GM12878 (cell line): ENCODE data around the gene PLCB4. TPM values are rescaled to one million over a fixed set of nuclear protein-coding genes. Genes with fewer than 3 reads are reported as not detected.

Source experiments
- ATAC-seq: fragments of 200-7000 bp; cut with Tn5 transposase; 3 replicates; pipeline ENCODE4 v1.9.1; 2020; ENCODE audit warnings: mild to moderate bottlenecking, moderate library complexity
- BruUV-seq: library from RNA; stranded (reverse); fragments of 400-500 nt; replicated peaks from 2 replicates; lab custom pipeline; 2021; lab: Mats Ljungman, UMichigan
- CTCF ChIA-PET: fragments of 300-600 bp; sonication (Branson Sonifier 250); formaldehyde crosslinking; extraction: SDS; loops from one replicate; lab custom pipeline; 2021; ENCODE audit warnings: inconsistent platforms; lab: Yijun Ruan, JAX
- POLR2A ChIA-PET: fragments of 350-600 bp; formaldehyde crosslinking; extraction: SDS; loops from one replicate; lab custom pipeline; 2021; ENCODE audit warnings: inconsistent platforms; lab: Charles Lee
- RAD21 ChIA-PET: fragments of 300-600 bp; sonication (Branson Sonifier 250); formaldehyde crosslinking; loops from one replicate; lab custom pipeline; 2023; ENCODE audit warnings: antibody characterized with exemption; ENCODE audit not compliant: unreplicated experiment; lab: Charles Lee
- SMC1A ChIA-PET: fragments of 300-600 bp; sonication (Branson Sonifier 250); formaldehyde crosslinking; loops from one replicate; lab custom pipeline; 2023; ENCODE audit not compliant: unreplicated experiment, uncharacterized antibody; lab: Charles Lee
- DNase-seq: peaks from one replicate; pipeline ENCODE4 v3.0.0-alpha.2; 2011; ENCODE audit warnings: low read depth, low spot score
- FAIRE-seq: peaks from 3 replicates; lab custom pipeline; 2011; peaks lifted over from hg19 to GRCh38; lab: Jason Lieb, UNC
- H2AFZ ChIP-seq: 2 replicates; pipeline ENCODE4 v1.6.0; 2011; ENCODE audit warnings: low read depth, low read length, control low read depth; ENCODE audit not compliant: control insufficient read depth
- H3K27ac ChIP-seq: 2 replicates; pipeline ENCODE4 v1.5.1; 2011; ENCODE audit warnings: control low read depth; ENCODE audit not compliant: control insufficient read depth, insufficient read depth
- H3K27me3 ChIP-seq, 2 experiments: replicated peaks in 1 of 2; 2 replicates each; pipeline versions ENCODE4 v1.6.0 to v1.6.1; 2011; ENCODE audit warnings: low read length in 1 of 2; ENCODE audit not compliant: control insufficient read depth in 2 of 2, insufficient read depth in 2 of 2
- H3K36me3 ChIP-seq, 2 experiments: 2 replicates each; pipeline ENCODE4 v1.5.1; 2011; ENCODE audit warnings: low read length in 1 of 2; ENCODE audit not compliant: control insufficient read depth in 2 of 2, insufficient read depth in 2 of 2
- H3K4me1 ChIP-seq: 2 replicates; pipeline ENCODE4 v1.6.1; 2011; ENCODE audit warnings: mild to moderate bottlenecking, low read length, moderate library complexity, mixed read lengths; ENCODE audit not compliant: control insufficient read depth, insufficient read depth
- H3K4me2 ChIP-seq: 2 replicates; pipeline ENCODE4 v1.6.0; 2011; ENCODE audit warnings: control low read depth; ENCODE audit not compliant: control insufficient read depth, insufficient read depth
- H3K4me3 ChIP-seq: fragments of 200-600 bp; sonication (generic); 2 replicates; pipeline ENCODE4 v1.5.1; 2016
- H3K79me2 ChIP-seq: 2 replicates; pipeline ENCODE4 v1.6.0; 2011; ENCODE audit warnings: low read length; ENCODE audit not compliant: control insufficient read depth, insufficient read depth
- H3K9ac ChIP-seq: 2 replicates; pipeline ENCODE4 v1.8.0; 2011; ENCODE audit warnings: low read length, control low read depth, mixed read lengths; ENCODE audit not compliant: control insufficient read depth, insufficient read depth
- H3K9me3 ChIP-seq: replicated peaks from 3 replicates; pipeline ENCODE4 v1.5.1; 2011; ENCODE audit warnings: mild to moderate bottlenecking, low read length; ENCODE audit not compliant: control insufficient read depth, insufficient read depth
- H4K20me1 ChIP-seq: 2 replicates; pipeline ENCODE4 v1.6.0; 2011; ENCODE audit not compliant: control insufficient read depth, insufficient read depth
- GATAD2B ChIP-seq: fragments of 450-650 bp; conservative IDR thresholded peaks from 2 replicates; pipeline ENCODE4 v1.6.1; 2017; ENCODE audit warnings: low read depth, mild to moderate bottlenecking, moderate library complexity
- KLF5 ChIP-seq: fragments of 450-650 bp; IDR thresholded peaks from 2 replicates; pipeline ENCODE4 v1.6.1; 2014; ENCODE audit warnings: mild to moderate bottlenecking; ENCODE audit not compliant: partially characterized antibody
- RAD51 ChIP-seq: fragments of 450-650 bp; IDR thresholded peaks from 2 replicates; pipeline ENCODE4 v1.6.1; 2016; ENCODE audit warnings: moderate library complexity, mild to moderate bottlenecking, inconsistent platforms
- RCOR1 ChIP-seq: conservative IDR thresholded peaks from 2 replicates; pipeline ENCODE4 v1.6.1; 2012; ENCODE audit warnings: low read depth, low read length, improper control_type of control experiment
- YBX1 ChIP-seq: fragments of 450-650 bp; IDR thresholded peaks from 2 replicates; pipeline ENCODE4 v1.6.1; 2016; ENCODE audit warnings: antibody characterized with exemption
- WGBS: methylation state at CpG from one replicate; pipeline ENCODE4 v1.1.6; 2016; ENCODE audit warnings: low lambda C conversion rate; ENCODE audit not compliant: insufficient replicate concordance, insufficient coverage; ENCODE audit errors: missing lambda C conversion rate; 5-methylcytosine and 5-hydroxymethylcytosine counted together
- in situ Hi-C: fragments of 300-500 bp; cut with MboI; formaldehyde crosslinking; loops from 9 replicates; pipeline ENCODE4 v1.14.3; 2018; ENCODE audit warnings: mixed read lengths
- intact Hi-C: fragments of 100-400 bp; cut with micrococcal nuclease; formaldehyde crosslinking; loops from one replicate; pipeline ENCODE4 v1.14.2; 2022; ENCODE audit not compliant: unreplicated experiment
- polyA plus RNA-seq, 11 experiments: library from polyadenylated mRNA; depleted of rRNA in 4 of 11; unstranded in 6 of 11; stranded (reverse) in 5 of 11; fragments of >200 nt; fragmentation: Nextera tagmentation in 4 of 11; fragmentation: Illumina TruSeq in 1 of 11; extraction: Ambion mirVana in 4 of 11; extraction: Trizol in 1 of 11; gene quantifications; 1 replicate in 1 of 11; 2 replicates in 10 of 11; pipeline versions ENCODE4 v1.2.1 to v1.2.3, GENCODE V29; 2011 to 2016; ENCODE audit warnings: inconsistent platforms in 2 of 11, missing spikeins in 2 of 11, low read depth in 1 of 11
- total RNA-seq, 4 experiments: library from RNA; depleted of rRNA in 3 of 4; stranded (reverse); fragments of >200 nt in 3 of 4; fragmentation: Illumina TruSeq in 1 of 4; extraction: Trizol in 1 of 4; gene quantifications; 2 replicates each; pipeline versions ENCODE4 v1.2.1 to v1.2.3, GENCODE V29; 2013 to 2021
- TF ChIP-seq, protein P1 (sequence below): fragments of 450-650 bp; IDR thresholded peaks from 2 replicates; pipeline ENCODE4 v1.6.1; 2017; ENCODE audit warnings: low read depth, mild to moderate bottlenecking, moderate library complexity
- TF ChIP-seq, protein P2 (sequence below): fragments of 450-650 bp; IDR thresholded peaks from 2 replicates; pipeline ENCODE4 v1.6.1; 2017; ENCODE audit warnings: mild to moderate bottlenecking, moderate library complexity

Gene PLCB4
- total and polyA plus RNA-seq, 10 of the 15 experiments (the other 5 are each of a cell fraction or from before 2014, with no cell fraction given): not detected

DNA sequence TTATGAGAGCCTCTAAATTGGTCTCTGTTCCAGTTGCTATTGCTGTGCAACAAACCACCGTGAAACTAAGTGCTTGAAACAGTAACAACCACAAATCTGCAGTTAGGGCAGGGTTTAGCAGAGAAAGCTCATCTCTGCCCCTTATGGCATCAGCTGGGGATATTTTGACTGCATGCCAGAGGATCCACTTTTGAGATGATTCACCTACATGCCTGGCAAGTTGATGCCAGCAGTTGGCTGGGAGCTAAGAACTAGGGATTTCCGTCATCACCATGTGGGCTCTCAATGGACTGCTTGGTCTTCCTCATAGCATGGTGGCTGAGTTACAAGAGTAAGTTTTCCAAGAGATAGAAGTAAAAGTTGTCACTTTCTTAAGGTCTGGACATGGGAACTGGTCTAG, 35.1 kb downstream of the PLCB4 start:
- no peaks in the 10 kb centered on the region for H3K4me1 ChIP-seq
- DNase-seq (no peak), ATAC-seq (no peak), FAIRE-seq (no peak)
- no peak overlapping the region for H3K9ac ChIP-seq
- H3K79me2 ChIP-seq: no peaks in the 10 kb centered on the region
- intact Hi-C loops: no loop called here
- H2AFZ ChIP-seq: no peak overlapping the region
- no peaks in the 10 kb centered on the region for H4K20me1 ChIP-seq
- no peaks in the 10 kb centered on the region for H3K27me3 ChIP-seq
- TF ChIP-seq RCOR1: no peak
- no peak for TF ChIP-seq KLF5
- TF ChIP-seq YBX1: no peak
- TF ChIP-seq, protein P1, sequence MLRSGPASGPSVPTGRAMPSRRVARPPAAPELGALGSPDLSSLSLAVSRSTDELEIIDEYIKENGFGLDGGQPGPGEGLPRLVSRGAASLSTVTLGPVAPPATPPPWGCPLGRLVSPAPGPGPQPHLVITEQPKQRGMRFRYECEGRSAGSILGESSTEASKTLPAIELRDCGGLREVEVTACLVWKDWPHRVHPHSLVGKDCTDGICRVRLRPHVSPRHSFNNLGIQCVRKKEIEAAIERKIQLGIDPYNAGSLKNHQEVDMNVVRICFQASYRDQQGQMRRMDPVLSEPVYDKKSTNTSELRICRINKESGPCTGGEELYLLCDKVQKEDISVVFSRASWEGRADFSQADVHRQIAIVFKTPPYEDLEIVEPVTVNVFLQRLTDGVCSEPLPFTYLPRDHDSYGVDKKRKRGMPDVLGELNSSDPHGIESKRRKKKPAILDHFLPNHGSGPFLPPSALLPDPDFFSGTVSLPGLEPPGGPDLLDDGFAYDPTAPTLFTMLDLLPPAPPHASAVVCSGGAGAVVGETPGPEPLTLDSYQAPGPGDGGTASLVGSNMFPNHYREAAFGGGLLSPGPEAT: no peak
- TF ChIP-seq, protein P2, sequence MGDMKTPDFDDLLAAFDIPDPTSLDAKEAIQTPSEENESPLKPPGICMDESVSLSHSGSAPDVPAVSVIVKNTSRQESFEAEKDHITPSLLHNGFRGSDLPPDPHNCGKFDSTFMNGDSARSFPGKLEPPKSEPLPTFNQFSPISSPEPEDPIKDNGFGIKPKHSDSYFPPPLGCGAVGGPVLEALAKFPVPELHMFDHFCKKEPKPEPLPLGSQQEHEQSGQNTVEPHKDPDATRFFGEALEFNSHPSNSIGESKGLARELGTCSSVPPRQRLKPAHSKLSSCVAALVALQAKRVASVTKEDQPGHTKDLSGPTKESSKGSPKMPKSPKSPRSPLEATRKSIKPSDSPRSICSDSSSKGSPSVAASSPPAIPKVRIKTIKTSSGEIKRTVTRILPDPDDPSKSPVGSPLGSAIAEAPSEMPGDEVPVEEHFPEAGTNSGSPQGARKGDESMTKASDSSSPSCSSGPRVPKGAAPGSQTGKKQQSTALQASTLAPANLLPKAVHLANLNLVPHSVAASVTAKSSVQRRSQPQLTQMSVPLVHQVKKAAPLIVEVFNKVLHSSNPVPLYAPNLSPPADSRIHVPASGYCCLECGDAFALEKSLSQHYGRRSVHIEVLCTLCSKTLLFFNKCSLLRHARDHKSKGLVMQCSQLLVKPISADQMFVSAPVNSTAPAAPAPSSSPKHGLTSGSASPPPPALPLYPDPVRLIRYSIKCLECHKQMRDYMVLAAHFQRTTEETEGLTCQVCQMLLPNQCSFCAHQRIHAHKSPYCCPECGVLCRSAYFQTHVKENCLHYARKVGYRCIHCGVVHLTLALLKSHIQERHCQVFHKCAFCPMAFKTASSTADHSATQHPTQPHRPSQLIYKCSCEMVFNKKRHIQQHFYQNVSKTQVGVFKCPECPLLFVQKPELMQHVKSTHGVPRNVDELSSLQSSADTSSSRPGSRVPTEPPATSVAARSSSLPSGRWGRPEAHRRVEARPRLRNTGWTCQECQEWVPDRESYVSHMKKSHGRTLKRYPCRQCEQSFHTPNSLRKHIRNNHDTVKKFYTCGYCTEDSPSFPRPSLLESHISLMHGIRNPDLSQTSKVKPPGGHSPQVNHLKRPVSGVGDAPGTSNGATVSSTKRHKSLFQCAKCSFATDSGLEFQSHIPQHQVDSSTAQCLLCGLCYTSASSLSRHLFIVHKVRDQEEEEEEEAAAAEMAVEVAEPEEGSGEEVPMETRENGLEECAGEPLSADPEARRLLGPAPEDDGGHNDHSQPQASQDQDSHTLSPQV: no peak
- TF ChIP-seq RAD51: no peak
- TF ChIP-seq GATAD2B: no peak
- ChIA-PET POLR2A (no interaction called here), RAD21 (no interaction called here), SMC1A (no interaction called here), CTCF (no interaction called here)
- H3K9me3 ChIP-seq: no peaks in the 10 kb centered on the region
- no peak overlapping the region for H3K4me2 ChIP-seq
- H3K4me3 ChIP-seq: no peak overlapping the region
- in situ Hi-C loops: no loop called here
- H3K36me3 ChIP-seq: no peaks in the 10 kb centered on the region
- 31% methylated on average over 2 of the region's 2 CpGs for WGBS
- H3K27ac ChIP-seq: no peak overlapping the region
- no TSS peak for BruUV-seq
